HG02571 (cell line): ENCODE data around the gene TPTE.
"Not testable (repeated sequence)": the region's sequence is repeated elsewhere in the genome, so short reads cannot be mapped to it uniquely, and the experiment has no call there.

ENCODE experiments used
- ATAC-seq: cut with Tn5 transposase; IDR thresholded peaks from one replicate; pipeline ENCODE4 v1.9.1; 2021; ENCODE audit warnings: mild to moderate bottlenecking, moderate library complexity; ENCODE audit not compliant: unreplicated experiment

The TPTE gene

DNA sequence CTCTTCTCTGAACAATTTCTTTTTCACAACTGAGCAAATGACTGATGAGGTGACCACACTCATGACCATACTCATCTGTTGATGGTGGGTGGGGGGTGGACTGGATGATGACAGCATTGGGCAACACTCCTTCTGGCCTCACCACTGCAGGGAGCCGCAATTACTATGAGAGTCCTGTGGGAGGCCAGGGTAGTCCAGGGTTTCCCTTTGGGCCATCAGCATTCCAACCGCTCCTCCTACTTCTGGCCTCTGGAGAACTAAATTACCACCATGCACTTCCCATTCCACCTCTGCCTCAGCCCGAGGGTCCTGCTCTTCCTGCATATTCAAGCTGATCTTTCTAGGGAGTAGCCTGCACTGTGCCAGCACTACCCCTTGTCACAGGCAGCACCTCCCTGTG, 94.7 kb downstream of the TPTE start:
- not testable (repeated sequence) for ATAC-seq

DNA sequence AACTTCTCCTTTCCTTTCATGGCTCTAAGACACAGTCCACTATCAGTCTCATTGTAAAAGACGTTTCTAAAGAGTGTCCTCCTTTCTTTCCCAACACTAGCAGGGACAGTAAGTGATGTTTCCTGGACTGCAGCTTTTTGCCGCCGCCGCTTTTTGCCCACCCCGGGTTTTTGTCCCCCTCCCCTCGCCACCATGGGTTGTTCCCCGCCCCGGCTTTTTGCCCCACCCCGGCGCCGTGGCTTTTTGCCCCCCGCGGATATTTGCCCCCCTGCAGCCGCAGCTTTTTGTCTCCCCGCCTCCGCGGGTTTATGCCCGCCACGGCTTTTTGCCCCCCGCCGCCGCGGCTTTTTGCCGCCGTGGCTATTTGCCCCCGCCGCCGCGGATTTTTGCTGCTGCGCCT, 95.2 kb downstream of the TPTE start:
- ATAC-seq = no peak

DNA sequence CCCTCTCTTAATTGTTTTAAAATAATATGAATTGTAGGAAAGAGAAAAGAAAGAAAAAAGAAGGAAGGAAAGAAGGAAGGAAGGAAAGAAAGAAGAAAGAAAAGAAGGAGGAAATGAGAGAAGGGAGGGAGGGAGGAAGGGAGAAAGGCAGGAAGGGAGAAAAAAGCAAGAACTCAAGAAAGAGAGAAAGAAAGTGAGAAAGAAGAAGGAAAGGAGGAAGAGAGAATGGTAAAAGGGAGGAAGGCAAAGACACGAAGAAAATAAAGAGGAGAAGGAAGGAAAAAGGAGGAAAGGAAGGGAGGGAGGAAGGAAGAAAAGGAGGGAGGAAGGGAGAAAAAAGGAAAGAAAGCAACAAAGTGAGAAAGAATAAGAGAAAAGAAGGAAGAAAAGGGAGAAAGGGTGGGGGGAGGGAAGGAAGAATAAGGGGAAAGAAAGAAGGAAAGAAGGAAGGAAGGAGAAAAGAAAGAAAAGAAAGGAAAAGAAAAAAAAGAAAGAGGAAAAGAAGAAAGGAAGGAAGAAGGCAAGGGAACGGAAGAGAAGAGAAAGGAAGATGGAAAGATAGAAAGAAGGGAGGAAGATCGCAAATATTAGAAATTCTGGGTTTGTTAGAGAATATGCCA, 95.9 kb downstream of the TPTE start:
- ATAC-seq = not testable (repeated sequence)

DNA sequence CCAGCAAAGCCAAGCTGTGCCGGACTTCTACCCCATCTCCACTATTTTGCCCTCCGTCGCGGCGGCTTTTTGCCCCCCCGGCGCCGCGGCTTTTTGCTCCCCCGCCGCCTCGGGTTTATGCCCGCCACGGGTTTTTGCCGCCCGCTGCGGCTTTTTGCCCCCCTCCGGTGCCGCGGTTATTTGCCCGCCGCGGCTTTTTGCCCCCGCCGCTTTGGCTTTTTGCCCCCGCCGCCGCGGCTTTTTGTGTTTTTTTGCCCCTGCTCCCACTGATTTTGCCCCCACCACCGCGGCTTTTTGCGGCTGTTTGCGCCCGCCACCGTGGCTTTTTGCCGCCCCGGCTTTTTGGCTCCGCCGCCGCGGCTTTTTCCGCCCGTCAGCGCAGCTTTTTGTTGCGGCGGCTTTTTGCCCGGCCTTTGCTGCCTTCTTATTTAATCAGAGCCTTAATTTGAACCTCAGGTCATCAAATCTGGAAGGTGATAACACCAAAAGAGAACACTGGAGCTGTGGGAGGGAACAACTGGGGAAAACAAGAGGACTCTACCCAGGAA, 106.0 kb downstream of the TPTE start:
- no peak for ATAC-seq

DNA sequence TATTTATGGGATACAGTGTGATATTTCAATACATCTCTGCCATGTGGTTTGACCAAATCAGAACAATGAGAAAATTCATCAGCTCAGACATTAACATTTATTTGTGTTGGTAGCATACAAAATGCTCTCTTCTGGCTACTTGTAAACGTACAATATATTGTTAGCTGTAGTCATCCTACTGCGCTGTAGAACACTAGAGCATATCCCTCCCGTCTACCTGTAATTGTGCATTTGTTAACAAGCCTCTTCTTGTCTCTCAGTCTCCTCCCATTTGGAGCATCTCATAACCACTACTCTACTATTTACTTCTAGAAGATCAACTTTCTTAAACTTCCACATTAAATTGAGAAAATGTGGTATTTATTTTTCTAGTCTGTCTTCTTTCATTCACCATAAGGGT, 107.9 kb downstream of the TPTE start:
- not testable (repeated sequence) for ATAC-seq

DNA sequence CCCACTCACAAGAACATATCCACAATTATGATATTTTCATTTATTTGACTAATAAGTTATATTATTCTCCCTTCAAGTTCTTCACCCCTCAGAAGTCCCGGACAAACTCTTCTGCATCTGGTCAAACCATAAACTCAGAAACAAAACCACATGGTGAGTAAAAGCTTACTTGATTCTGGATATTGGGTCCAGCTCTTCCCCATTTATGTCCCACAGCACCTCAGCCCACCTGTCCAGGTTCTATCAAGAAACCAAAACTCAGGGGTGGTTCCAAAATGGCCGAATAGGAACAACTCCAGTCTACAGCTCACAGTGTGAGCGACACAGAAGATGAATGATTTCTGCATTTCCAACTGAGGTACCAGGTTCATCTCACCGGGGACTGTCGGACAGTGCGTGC, 109.4 kb downstream of the TPTE start:
- ATAC-seq = not testable (repeated sequence)

DNA sequence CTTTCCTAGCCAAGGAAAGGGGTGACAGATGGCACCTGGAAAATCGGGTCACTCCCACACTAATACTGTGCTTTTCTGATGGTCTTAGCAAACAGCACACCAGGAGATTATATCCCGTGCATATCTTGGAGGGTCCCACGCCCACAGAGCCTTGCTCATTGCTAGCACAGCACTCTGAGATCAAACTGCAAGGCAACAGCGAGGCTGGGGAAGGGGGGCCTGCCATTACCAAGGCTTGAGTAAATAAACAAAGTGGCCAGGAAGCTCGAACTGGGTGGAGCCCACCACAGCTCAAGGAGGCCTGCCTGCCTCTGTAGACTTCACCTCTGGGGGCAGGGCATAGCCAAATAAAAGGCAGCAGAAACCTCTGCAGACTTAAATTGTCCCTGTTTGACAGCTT, 109.9 kb downstream of the TPTE start:
- ATAC-seq = not testable (repeated sequence)

DNA sequence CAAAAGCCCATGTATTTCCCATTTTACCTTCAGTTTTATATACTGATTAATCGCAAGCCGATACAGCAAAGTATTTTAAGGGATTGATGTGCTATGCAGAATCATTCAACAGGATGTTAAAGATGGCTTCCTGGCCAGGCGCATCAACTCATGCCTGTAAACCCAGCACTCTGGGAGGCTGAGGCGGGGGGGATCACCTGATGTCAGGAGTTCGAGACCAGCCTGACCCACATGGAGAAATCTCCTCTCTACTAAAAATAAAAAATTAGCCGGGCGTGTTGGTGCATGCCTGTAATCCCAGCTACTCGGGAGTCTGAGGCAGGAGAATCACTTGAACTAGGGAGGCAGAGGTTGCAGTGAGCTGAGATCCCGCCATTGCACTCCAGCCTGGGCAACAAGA, 116.8 kb downstream of the TPTE start:
- not testable (repeated sequence) for ATAC-seq

DNA sequence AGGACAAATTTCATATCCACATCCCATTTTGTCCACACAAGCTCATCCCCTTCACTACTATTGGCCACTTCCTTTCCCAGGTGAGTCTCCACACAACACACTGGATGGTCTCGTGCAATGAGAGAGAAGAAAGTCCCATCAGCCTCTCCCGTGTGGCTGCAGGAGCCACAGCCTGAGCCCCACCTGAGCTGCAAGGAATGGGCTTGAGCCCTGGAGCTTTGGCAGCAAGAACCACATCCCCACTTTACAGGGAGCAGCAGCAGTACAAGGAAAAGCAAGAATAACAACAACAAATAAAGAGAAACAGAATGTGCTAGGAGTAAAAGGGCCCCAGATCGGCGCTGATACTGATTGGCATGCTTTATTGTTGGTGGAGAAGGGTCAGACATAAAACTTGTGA, 117.7 kb downstream of the TPTE start:
- no peak for ATAC-seq

DNA sequence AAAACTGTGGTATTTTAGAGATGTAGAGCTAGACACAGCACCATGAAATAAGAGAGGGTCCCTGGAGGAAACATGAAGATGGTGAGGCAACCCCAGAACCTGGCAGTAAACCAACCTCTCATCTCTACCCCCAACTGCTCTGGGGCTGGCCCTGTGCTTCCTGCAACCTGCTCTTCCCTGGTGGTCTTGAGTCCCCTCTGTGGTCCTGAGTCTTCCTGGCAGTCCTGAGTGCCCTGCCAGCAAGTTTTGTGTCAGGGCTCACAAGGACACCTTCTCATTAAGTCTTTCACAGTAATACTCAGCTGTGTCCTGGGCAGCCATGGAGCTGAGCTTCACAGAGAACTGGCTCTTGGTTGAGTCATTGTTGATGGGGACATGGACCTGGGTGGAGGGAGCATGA, 118.4 kb downstream of the TPTE start:
- not testable (repeated sequence) for ATAC-seq

DNA sequence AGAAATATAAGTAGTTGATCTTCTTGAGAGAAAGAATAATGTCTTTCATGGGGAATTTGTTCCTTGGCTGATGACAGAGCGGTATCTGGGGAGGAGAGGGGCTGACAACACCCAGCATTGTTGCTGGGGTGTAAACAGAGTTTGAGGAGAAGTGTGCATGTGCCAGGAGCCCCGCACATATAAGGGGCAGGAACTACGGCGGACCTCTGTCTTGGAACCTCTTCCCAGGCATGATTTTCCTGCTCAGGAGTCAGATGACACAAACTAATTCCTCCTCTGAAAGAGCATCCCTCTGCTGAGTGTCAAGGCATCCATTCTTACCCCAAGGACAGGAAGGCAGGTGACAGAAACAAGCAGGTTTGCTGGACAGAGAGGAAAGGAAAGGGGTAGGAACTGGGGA, 119.1 kb downstream of the TPTE start:
- no peak for ATAC-seq

DNA sequence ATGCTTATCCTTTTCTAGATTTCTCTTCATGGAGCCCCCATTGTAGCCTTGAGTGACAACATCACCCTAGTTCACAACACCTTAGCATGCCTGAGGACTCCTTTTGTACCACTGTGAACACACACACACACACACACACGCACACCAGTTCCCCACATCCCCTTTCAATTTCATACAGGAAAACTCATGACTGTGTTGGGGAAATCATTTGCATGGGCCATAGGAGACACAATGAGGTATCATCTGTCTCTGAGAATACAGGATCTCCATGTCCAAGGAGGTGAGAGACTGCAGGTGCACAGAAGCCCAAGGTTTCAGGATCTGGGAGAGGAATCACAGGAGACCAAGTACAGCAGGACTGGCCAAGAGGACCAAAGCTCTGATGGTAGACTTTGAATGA, 119.7 kb downstream of the TPTE start:
- ATAC-seq = no peak

DNA sequence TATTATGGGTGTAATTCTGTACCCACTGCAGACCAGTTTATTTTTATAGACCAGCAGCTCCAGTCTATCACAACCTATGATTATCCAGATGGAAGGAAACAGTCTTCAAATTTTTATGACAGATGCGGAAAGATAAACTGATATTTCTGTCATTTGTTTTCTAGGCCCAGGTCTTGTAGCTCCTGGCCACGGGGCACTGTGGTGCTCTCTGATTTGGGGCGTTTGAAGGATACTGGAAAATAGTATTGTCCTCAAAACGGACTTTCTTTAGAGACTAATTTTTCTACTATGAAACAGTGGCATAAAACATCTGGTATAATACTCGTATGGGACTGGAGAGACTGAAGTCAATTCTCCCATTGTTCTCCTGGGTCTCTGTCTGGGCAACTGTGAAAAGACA, 124.3 kb downstream of the TPTE start:
- ATAC-seq = not testable (repeated sequence)

DNA sequence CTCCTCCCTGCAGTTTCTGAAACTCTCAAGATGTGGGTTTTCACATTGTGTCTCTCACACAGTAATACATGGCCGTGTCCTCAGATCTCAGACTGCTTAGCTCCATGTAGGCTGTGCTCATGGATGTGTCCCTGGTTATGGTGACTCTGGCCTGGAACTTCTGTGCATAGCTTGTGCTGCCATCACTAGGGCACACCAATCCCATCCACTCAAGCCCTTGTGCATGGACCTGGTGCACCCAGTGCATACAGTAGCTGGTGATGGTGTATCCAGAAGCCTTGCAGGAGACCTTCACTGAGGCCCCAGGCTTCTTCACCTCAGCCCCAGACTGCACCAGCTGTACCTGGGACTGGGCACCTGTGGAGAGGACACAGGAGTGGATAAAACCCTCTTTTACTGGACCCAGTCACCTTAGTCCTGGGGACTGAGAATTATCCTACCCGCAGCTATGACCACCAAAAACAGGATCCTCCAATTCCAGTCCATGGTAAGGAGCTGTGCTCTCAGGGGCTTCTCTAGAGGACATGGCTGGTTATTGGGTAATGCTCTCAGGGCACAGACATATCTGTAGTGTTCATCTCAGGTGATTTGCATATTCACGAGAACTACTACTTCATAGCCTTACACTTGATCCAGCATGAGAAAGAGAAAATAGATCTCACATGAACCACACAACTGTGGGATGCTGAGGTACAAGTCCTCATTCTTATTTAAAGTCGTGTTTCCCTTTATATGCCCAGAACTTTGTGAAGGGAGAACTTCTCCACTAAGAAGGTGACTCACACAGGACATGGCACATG, 128.2 kb downstream of the TPTE start:
- ATAC-seq = not testable (repeated sequence)

DNA sequence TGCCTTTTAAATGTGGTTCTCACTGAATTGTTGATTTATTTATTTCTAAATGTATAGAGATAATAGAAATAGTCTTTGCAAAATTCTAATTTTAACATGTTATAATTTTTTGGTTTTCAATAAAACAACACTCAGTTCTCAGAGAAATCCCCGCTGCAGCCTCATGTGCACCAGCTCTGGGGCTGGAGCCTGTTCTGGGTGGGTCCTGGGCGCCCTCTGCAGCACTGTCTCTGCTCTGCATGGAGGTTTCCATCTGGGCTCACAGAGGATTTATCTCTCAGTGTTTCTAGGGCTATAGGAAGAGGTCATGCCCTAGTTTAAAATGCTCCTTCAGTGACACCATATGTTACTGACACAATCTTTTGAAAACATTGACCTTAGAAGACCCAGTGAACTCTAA, 128.9 kb downstream of the TPTE start:
- ATAC-seq = not testable (repeated sequence)
